Glomerular visceral epithelial cell (primary cell): ENCODE data around the gene AGL.
"Not testable (repeated sequence)": the region's sequence is repeated elsewhere in the genome, so short reads cannot be mapped to it uniquely, and the experiment has no call there.

Experiments
- DNase-seq: peaks from one replicate; pipeline ENCODE4 v3.0.0-alpha.2; 2016; ENCODE audit errors: extremely low spot score

The AGL gene

DNA sequence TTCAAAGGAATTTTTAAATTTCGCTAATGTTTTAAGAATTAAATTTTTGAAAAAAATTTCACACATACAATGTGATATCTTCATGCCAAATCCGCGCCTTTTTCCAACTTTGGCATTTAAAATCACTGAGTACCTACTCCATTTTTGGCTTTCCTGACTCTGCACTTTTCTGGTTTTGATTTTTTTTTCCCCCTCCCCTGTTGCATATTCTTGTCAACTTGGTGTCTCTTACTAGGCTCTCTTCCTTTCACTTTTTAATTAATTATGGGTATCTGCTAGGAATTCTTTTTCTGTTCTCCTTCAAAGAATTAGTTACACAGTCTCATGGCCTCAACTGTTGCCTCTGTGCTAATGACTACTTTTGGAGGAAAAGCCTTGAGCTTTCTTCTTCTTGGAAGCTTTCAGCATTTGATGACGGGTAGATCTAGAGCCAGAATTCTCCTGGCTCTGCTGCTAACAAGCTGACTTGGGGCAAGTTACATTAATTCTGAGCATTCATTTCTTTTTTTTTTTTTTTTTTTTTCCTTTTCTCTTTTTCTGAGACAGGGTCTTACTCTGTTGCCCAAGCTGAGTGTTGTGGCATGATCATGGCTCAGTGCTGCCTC is 1.8 kb downstream of the AGL start:
- DNase-seq = no peak

- DNase-seq = no peak
Observed at GRCh38 chr1:99852648-99853047, 2.5 kb downstream of the AGL start.

- DNase-seq = no peak
Observed at GRCh38 chr1:99855914-99856450, 5.8 kb downstream of the AGL start.

GRCh38 chr1:99857041-99857440 is 6.9 kb downstream of the AGL start:
- DNase-seq = not testable (repeated sequence)

DNA sequence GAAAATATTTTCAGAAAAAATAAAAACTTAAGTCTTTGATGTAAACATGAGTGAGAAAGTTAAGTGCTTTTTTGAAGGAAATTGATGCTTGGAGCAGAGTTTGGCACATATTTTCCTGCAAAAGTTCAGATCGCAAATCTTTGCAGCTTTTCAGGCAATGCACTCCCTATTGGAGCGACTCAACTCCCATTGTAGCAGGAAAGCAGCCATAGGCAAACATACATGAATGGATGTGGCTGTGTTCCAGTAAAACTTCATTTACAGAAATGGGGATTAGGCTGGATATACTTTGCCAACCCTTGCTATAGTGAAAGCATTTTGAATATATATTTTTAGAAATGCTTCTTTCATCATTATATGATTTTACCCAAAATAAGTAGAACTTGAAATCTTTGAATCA is 8.1 kb downstream of the AGL start:
- no peak for DNase-seq

DNA sequence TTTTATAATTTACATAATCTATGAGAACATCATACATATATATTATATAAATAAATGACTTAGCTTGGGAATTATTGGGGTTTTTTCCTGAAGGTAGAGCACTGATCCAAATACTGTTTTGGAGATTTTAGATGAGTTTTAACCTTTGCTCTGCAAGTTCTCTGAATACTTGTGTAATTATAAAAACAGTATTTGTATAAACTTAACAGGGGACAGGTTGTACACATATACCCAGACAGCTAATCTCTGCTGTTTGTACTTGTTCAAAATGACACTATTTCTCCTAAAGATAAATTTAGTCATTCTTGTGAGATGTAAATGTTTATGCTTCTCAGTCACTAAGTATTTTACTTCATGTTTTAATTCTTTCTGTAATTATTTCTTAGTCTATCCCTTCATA is 8.7 kb downstream of the AGL start:
- no peak for DNase-seq

- no peak for DNase-seq
Observed at GRCh38 chr1:99860703-99861102, 10.5 kb downstream of the AGL start.

DNA sequence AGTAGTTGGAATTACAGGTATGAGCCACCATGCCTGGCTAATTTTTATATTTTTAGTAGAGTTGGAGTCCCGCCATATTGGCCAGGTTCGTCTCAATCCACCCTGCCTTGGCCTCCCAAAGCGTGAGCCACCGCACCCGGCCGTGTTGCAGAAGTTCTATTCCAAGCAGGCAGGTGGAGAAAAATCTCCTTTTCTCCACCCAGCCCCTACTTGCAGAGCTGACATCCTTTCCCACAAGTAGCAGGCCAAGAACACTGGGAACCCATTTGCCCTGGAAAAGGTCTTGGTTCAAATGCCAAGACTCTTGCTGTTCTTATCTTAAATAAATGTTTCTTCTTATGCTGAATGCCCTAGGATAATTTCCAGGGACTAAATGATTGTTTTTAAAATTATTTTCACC is 17.5 kb downstream of the AGL start:
- no peak for DNase-seq

GRCh38 chr1:99869304-99869703 is 19.1 kb downstream of the AGL start:
- DNase-seq = no peak

DNA sequence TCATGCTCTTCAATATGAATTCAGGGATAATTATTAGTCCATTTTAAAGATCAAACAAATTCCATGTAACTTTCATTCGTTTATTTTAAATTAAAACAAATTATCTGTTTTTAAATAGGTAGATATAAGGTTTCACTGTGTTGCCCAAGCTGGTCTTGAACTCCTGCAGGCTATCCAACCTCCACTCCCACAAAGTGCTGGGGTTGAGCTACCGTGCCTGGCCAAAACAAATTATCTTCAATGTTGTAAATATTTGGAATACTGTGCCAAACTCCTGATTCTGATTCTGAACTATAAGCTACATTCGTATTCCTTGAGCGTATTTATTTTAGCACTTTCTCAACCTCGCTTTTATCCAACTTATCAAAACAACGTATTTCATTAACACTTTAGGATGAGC is 19.6 kb downstream of the AGL start:
- DNase-seq = no peak

- no peak for DNase-seq
Observed at GRCh38 chr1:99872063-99872462, 21.9 kb downstream of the AGL start.

DNA sequence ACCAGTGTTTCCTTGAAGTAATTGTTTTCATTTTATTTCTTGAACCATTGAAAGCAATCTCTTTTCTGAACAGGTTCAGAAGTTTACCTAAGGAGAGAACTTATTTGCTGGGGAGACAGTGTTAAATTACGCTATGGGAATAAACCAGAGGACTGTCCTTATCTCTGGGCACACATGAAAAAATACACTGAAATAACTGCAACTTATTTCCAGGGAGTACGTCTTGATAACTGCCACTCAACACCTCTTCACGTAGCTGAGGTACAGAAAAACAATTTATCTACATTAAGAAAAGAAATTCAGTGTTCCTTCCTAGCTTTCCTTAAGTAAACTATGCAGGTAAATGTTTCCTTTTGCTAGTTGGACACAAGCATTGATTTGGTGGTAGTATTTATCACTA is 27.4 kb downstream of the AGL start:
- DNase-seq = no peak

- no peak for DNase-seq
Observed at GRCh38 chr1:99886179-99886578, 36.0 kb downstream of the AGL start.

DNA sequence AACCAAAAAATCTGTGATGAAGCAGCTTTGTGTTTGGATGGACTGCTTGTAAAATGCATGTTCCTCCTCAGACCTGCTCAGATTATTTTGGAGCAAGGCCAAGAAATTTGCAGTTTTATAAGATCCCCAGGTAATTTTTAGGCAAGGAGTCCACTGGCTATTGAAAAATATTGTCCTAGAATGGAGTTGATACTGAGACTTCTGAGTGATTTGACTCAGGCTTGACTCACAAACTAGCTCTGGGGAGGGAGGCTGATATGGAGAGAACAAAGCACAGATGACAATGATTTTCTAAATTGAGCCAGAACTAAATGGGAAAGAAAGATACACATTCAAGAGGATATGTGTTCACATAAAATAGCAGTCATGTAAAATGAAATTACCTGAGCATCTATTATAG is 36.7 kb downstream of the AGL start:
- no peak for DNase-seq

DNA sequence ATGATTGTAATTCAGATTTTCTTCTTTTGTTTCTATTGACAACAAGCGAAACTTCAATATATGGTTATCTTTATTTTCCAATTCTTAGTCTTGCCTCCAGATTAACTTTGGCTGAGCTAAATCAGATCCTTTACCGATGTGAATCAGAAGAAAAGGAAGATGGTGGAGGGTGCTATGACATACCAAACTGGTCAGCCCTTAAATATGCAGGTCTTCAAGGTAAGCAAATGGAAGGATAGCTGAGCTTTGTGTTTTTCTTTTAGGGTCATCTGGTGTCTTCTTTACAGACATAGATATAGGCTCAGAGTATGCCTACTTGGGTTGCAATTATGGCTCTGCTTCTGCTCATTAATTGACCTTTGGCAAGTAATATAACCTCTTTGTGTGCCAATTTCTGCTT is 37.7 kb downstream of the AGL start:
- DNase-seq = no peak

GRCh38 chr1:99891997-99892396 is 41.8 kb downstream of the AGL start:
- DNase-seq = no peak

DNA sequence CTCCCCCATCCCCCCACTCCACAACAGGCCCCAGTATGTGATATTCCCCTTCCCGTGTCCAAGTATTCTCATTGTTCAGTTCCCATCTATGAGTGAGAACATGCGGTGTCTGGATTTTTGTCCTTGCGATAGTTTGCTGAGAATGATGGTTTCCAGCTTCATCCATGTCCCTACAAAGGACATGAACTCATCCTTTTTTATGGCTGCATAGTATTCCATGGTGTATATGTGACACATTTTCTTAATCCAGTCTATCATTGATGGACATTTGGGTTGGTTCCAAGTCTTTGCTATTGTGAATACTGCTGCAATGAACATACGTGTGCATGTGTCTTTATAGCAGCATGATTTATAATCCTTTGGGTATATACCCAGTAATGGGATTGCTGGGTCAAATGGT is 53.1 kb downstream of the AGL start:
- DNase-seq = not testable (repeated sequence)

DNA sequence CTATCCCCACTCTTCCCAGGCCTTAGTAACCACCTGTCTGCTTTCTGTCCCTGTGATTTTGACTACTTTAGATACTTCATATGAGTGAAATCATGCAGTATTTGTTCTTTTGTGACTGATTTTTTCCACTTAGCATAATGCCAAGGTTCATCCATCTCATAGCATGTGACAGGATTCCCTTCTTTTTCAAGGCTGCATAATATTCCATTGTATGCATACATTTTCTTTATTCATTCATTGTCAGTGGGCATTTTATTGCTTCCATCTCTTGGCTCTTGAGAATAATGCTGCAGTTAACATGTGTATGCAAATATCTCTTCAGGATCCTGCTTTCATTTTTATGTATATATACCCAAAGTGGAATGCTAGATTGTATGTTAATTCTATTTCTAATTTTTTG is 56.4 kb downstream of the AGL start:
- no peak for DNase-seq

GRCh38 chr1:99917214-99917613 is 67.1 kb downstream of the AGL start:
- DNase-seq = no peak

DNA sequence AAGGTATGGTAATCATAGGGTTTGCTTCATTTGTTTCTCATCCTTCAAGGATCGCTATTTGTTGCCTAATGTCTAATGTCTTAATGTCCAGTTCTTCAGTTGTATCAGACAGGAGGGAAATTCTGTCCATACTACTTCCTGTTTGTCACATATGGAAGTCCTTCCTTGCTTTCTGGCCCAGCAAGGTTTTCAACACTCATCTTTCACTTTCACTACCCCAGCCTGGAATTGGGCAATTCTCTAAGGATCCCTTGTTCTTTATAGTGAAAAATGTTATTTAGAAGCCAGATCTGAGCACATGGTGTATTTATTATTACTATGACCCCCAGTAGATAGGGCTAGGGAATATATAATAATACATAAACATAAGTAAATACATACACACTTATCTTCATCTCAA is 69.1 kb downstream of the AGL start:
- no peak for DNase-seq

GRCh38 chr1:99934801-99935200 is 84.6 kb downstream of the AGL start:
- no peak for DNase-seq

DNA sequence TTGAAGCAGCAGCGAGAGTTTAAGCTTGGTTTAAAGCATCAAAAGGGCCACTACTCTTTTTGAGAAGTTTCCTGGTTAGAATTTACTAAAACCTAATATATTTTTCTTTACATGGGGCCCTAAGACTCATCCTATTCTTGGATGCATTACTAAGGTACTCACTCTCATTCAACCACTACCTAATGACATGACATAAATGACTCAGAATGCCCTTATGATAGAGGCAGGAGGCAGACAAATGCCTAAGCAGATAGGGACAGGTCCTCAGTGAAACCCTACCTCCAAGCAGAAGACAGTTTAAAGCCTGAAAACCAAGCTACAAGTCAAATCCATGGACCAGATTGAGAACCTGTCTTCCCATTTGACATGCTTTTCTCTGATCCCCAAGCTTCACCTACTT is 85.4 kb downstream of the AGL start:
- no peak for DNase-seq

DNA sequence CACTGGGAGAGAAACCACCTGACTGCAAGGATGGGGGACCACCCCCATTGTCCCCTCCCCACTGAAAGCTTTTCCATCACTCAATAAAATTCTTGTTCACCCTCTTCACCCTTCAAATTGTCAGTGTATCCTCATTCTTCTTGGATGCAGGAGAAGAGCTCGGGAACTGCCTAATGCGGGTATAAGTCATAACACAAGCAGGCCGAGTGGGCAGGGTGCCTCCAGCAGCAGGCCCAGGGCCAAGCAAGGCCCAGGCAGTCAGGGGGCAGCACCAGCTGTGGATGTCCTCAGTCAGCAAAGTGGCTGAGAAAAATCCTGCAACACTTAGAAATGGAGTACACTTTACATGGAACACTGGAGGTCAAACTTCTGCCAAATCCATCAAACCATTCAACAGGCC is 85.9 kb downstream of the AGL start:
- no peak for DNase-seq

DNA sequence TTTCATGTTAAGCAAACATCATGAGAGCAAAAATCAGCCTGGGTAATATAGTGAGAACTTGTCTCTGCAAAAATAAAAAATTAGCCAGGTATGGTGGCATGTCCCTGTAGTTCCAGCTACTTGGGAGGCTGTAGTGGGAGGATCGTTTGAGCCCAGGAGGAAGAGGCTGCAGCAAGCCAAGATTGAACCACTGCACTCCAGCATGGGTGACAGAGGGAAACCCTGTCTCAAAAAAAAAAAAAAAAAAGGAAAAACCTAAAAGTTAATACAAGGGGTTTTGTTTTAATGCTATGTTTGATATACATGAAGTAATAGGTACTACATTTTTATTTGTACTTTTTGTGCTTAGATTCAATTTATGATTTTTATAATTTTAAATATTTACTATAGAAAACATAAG is 92.6 kb downstream of the AGL start:
- DNase-seq = no peak
